PFSK-1 (cell line): ENCODE results near the gene ERGIC1.

Experiments
- FOXP2 ChIP-seq: optimal IDR thresholded peaks from 2 replicates; pipeline ENCODE3; 2011; ENCODE audit warnings: borderline replicate concordance, control low read depth, inconsistent platforms; ENCODE audit not compliant: insufficient read depth; ENCODE audit errors: extremely low read length, extremely low read depth
- POLR2AphosphoS5 ChIP-seq: IDR thresholded peaks from 2 replicates; pipeline ENCODE4 v1.6.1; 2012; ENCODE audit warnings: low read depth, mild to moderate bottlenecking, control low read depth, low read length, moderate library complexity
- REST ChIP-seq, 2 experiments: IDR thresholded peaks; 2 replicates each; pipeline versions ENCODE4 v1.6.1 to v1.8.0; 2011 to 2012; ENCODE audit warnings: low read depth in 2 of 2, low read length in 2 of 2, control low read depth in 1 of 2, inconsistent platforms in 1 of 2, mild to moderate bottlenecking in 1 of 2, moderate library complexity in 1 of 2; ENCODE audit not compliant: insufficient read depth in 1 of 2
- SIN3A ChIP-seq: IDR thresholded peaks from 2 replicates; pipeline ENCODE4 v1.6.1; 2012; ENCODE audit warnings: mild to moderate bottlenecking, low read length, moderate library complexity, borderline replicate concordance; ENCODE audit not compliant: insufficient read depth
- TAF1 ChIP-seq: IDR thresholded peaks from 2 replicates; pipeline ENCODE4 v1.6.1; 2012; ENCODE audit warnings: low read length, control low read depth, borderline replicate concordance; ENCODE audit not compliant: insufficient read depth

GRCh38 chr5:172798422-172799215 lies 35.4 kb upstream of the ERGIC1 start:
- no peak for TF ChIP-seq REST (IDR thresholded peaks at IDR 0.05; ENCODE audit: insufficient read depth in 1 of 2, low read depth in 2 of 2, low read length in 2 of 2)
- no peak for TF ChIP-seq TAF1
- no peak for TF ChIP-seq POLR2AphosphoS5
- TF ChIP-seq SIN3A: no peak
- TF ChIP-seq FOXP2: no peak
